ENCODE data around the gene P3H1. TPM values are rescaled to one million over a fixed set of nuclear protein-coding genes. Genes with fewer than 3 reads are reported as not detected.

P3H1 gene
- total and polyA plus RNA-seq, 4 donors, result 15.2 to 64.3 (median 46.1) TPM

- Histone ChIP-seq H3K27ac (ENCODE audit: low read depth in 1 of 2, low read length in 2 of 2) (no peak overlapping the region), H3K27me3 (ENCODE audit: control insufficient read depth in 1 of 2, insufficient read depth in 2 of 2, low read length in 1 of 2) (no peaks in the 10 kb centered on the region), H3K36me3 (ENCODE audit: control insufficient read depth in 1 of 2, insufficient read depth in 2 of 2, low read length in 1 of 2) (peaks cover 0 to 8% of the 10 kb centered on the region in 2 donors), H3K4me3 (ENCODE audit: low read length in 2 of 2) (no peak overlapping the region), H3K9me3 (ENCODE audit: control insufficient read depth, low read length) (no peaks in the 10 kb centered on the region), H3K4me1 (ENCODE audit: control insufficient read depth in 1 of 2, insufficient read depth in 2 of 2, low read length in 2 of 2) (no peaks in the 10 kb centered on the region)
- 81 to 83% methylated on average over 8 of the region's 8 CpGs for WGBS, 2 donors
- DNase-seq (no peak), ATAC-seq (ENCODE audit: low FRiP score) (no peak)
- intact Hi-C loops (cut with DNase I), result loop anchor here (5.0 to 10.0 kb wide), 3 partner anchors 171 to 401 kb away; no protein-coding TSS in a partner anchor
Observed at GRCh38 chr1:42745851-42746250, 21.0 kb downstream of the P3H1 start.

- peaks cover 0 to 8% of the 10 kb centered on the region in 2 donors for H3K36me3 ChIP-seq (ENCODE audit: control insufficient read depth in 1 of 2, insufficient read depth in 2 of 2, low read length in 1 of 2)
- intact Hi-C loops (cut with DNase I), result loop anchor here (10.0 kb wide), 2 partner anchors 169 to 399 kb away; no protein-coding TSS in a partner anchor
- ATAC-seq (ENCODE audit: low FRiP score) (no peak), DNase-seq (no peak)
- WGBS, 2 donors, result 91 to 93% methylated on average over 9 of the region's 9 CpGs
- H3K27me3 ChIP-seq (ENCODE audit: control insufficient read depth in 1 of 2, insufficient read depth in 2 of 2, low read length in 1 of 2), result no peaks in the 10 kb centered on the region
- no peaks in the 10 kb centered on the region for H3K9me3 ChIP-seq (ENCODE audit: control insufficient read depth, low read length)
- H3K27ac ChIP-seq (ENCODE audit: low read depth in 1 of 2, low read length in 2 of 2), result no peak overlapping the region
- no peak overlapping the region for H3K4me3 ChIP-seq (ENCODE audit: low read length in 2 of 2)
- H3K4me1 ChIP-seq (ENCODE audit: control insufficient read depth in 1 of 2, insufficient read depth in 2 of 2, low read length in 2 of 2), result no peaks in the 10 kb centered on the region
Observed at GRCh38 chr1:42744148-42744413, 22.7 kb downstream of the P3H1 start.

DNA sequence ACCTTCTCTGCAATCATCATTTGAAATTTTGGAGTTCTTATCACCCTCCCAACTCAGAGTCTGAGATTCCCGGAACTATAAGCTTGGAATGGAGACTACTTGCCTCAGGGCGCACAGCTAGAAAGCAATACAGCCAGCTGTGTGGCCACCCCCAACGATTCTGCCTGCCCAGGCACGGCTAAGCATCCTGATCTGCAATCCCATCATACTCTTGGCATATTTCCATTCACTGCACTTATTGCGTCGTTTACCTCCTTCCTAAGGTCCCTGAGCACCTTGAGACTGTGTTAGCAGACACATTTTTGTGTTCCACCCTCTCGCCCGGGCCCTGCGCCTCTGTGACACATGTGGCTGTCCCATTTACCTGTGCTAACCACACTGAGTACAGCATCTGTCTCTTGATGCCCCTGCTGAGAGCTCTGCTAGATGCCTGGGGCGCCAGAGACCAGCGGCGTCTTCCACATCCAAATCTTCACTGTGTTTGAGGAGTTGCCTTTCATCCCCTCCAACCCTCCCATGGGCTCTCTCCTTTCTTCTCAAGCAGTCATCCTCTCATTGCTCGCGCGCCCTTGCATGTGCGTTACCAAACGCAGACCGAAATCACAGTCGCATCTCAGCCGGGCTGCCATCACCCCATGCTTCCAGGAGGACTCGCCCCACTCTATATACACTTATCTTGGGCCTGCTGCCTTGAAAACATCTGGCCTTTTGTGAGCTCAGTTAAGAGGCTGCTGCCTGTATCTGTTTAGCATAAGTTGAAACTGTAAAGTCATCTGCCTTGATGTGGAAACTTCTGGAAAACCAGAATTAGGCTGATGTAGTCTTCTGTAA lies 23.3 kb downstream of the P3H1 start:
- no peak for ATAC-seq (ENCODE audit: low FRiP score)
- WGBS, 2 donors, result 75 to 79% methylated on average over 21 of the region's 21 CpGs
- peaks cover 0 to 7% of the 10 kb centered on the region in 2 donors for H3K36me3 ChIP-seq (ENCODE audit: control insufficient read depth in 1 of 2, insufficient read depth in 2 of 2, low read length in 1 of 2)
- no peaks in the 10 kb centered on the region for H3K27me3 ChIP-seq (ENCODE audit: control insufficient read depth in 1 of 2, insufficient read depth in 2 of 2, low read length in 1 of 2)
- H3K4me3 ChIP-seq (ENCODE audit: low read length in 2 of 2), result no peak overlapping the region
- H3K4me1 ChIP-seq (ENCODE audit: control insufficient read depth in 1 of 2, insufficient read depth in 2 of 2, low read length in 2 of 2), result no peaks in the 10 kb centered on the region
- H3K9me3 ChIP-seq (ENCODE audit: control insufficient read depth, low read length), result no peaks in the 10 kb centered on the region
- no peak overlapping the region for H3K27ac ChIP-seq (ENCODE audit: low read depth in 1 of 2, low read length in 2 of 2)
- no peak for DNase-seq
- intact Hi-C loops (cut with DNase I), result loop anchor here (10.0 kb wide), 2 partner anchors 169 to 399 kb away; no protein-coding TSS in a partner anchor

- DNase-seq, result no peak
- ATAC-seq (ENCODE audit: low FRiP score), result no peak
- H3K9me3 ChIP-seq (ENCODE audit: control insufficient read depth, low read length), result no peaks in the 10 kb centered on the region
- intact Hi-C loops (cut with DNase I), result loop anchor here (10.0 kb wide), 2 partner anchors 168 to 398 kb away; no protein-coding TSS in a partner anchor
- H3K27ac ChIP-seq (ENCODE audit: low read depth in 1 of 2, low read length in 2 of 2), result no peak overlapping the region
- peaks cover 0 to 4% of the 10 kb centered on the region in 2 donors for H3K36me3 ChIP-seq (ENCODE audit: control insufficient read depth in 1 of 2, insufficient read depth in 2 of 2, low read length in 1 of 2)
- WGBS, 2 donors, result 85 to 88% methylated on average over 9 of the region's 9 CpGs
- H3K27me3 ChIP-seq (ENCODE audit: control insufficient read depth in 1 of 2, insufficient read depth in 2 of 2, low read length in 1 of 2), result no peaks in the 10 kb centered on the region
- no peak overlapping the region for H3K4me3 ChIP-seq (ENCODE audit: low read length in 2 of 2)
- no peaks in the 10 kb centered on the region for H3K4me1 ChIP-seq (ENCODE audit: control insufficient read depth in 1 of 2, insufficient read depth in 2 of 2, low read length in 2 of 2)
Observed at GRCh38 chr1:42742617-42743316, 24.1 kb downstream of the P3H1 start.

DNA sequence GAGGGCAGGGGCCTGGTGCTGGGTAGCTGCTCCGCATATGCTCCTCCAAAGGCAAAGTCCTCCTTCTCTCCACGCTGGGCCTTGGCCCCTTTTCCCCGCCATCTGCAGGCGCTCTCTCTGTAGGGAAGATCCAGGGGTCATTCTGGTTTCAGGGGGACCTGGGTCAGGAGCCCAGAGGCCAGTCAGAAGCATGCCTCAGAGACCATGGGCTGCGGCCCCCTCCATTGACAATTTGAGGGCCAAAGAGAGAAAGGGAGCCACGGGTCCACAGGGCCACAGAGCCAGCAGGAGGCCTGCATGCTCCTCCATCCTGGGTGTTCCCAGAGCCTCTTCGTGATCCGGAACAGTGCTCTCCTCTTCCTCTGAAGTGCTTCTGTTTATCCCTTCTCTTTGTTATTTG lies 24.7 kb downstream of the P3H1 start:
- no peak for ATAC-seq (ENCODE audit: low FRiP score)
- Histone ChIP-seq H3K27ac (ENCODE audit: low read depth in 1 of 2, low read length in 2 of 2) (no peak overlapping the region), H3K27me3 (ENCODE audit: control insufficient read depth in 1 of 2, insufficient read depth in 2 of 2, low read length in 1 of 2) (no peaks in the 10 kb centered on the region), H3K9me3 (ENCODE audit: control insufficient read depth, low read length) (no peaks in the 10 kb centered on the region), H3K4me1 (ENCODE audit: control insufficient read depth in 1 of 2, insufficient read depth in 2 of 2, low read length in 2 of 2) (no peaks in the 10 kb centered on the region), H3K36me3 (ENCODE audit: control insufficient read depth in 1 of 2, insufficient read depth in 2 of 2, low read length in 1 of 2) (peaks cover 0 to 4% of the 10 kb centered on the region in 2 donors), H3K4me3 (ENCODE audit: low read length in 2 of 2) (no peak overlapping the region)
- WGBS, 2 donors, result 86 to 92% methylated on average over 8 of the region's 8 CpGs
- no peak for DNase-seq
- intact Hi-C loops (cut with DNase I), result loop anchor here (10.0 kb wide), 2 partner anchors 167 to 397 kb away; no protein-coding TSS in a partner anchor

DNA sequence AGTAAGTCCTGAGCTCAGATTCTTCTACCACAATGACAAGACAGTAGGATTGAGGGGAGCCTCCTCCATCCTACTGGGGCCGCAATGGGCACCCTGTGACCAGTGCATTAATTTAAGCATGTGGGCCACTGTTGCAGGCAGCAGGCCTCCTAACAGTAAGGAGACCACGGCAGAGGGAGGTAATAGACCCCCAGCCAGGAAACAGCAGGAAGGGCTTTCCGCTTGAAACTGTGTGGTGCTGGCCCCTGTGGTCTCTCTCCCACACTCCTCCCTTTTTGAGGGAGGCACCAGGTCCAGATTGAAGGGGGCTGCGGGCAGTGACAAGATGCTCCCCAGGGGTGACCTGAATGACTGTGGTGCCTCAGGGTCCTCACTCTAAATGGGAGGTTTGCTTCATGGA lies 25.1 kb downstream of the P3H1 start:
- no peaks in the 10 kb centered on the region for H3K27me3 ChIP-seq (ENCODE audit: control insufficient read depth in 1 of 2, insufficient read depth in 2 of 2, low read length in 1 of 2)
- H3K4me3 ChIP-seq (ENCODE audit: low read length in 2 of 2), result no peak overlapping the region
- intact Hi-C loops (cut with DNase I), result loop anchor here (10.0 kb wide), 2 partner anchors 167 to 397 kb away; no protein-coding TSS in a partner anchor
- WGBS, 2 donors, result 84 to 93% methylated on average over 4 of the region's 4 CpGs
- no peaks in the 10 kb centered on the region for H3K4me1 ChIP-seq (ENCODE audit: control insufficient read depth in 1 of 2, insufficient read depth in 2 of 2, low read length in 2 of 2)
- H3K36me3 ChIP-seq (ENCODE audit: control insufficient read depth in 1 of 2, insufficient read depth in 2 of 2, low read length in 1 of 2), result peaks cover 0 to 4% of the 10 kb centered on the region in 2 donors
- no peak for DNase-seq
- no peaks in the 10 kb centered on the region for H3K9me3 ChIP-seq (ENCODE audit: control insufficient read depth, low read length)
- ATAC-seq (ENCODE audit: low FRiP score), result no peak
- H3K27ac ChIP-seq (ENCODE audit: low read depth in 1 of 2, low read length in 2 of 2), result no peak overlapping the region

DNA sequence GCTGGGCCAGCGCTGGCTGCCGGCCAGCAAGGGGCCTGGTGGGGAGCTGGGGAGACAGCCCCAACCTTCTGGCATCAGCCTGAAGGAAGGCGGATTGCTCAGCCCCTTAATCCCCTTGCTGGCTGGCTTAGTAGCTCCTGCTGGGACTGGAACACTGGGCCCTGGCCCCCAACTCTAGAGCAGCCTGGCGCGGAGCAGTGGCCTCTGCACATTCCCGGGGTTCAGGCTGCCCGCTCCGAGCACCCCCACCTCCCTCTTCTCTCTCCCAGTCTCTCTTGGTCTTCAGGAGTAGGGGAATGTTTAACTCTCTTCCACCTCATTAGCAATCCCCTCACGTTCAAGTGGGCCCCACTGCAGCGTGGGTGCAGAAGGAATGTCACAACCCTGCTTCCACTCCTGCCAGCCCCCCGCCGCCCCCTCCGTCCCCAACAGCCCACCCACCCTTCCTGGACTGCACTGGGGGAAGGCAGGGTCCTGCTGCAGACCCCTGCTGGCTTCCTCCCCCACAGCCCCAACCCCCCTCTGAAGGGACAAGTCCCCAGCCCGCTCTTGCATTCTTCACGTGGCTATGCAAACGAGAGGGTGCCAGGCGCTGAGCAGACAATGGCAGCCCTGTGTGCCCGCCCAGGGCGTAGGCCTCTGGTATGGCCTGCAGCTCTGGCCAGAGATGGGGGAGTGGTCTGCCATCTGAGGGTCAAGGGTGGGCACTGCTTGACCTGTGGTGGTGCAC lies 25.8 kb downstream of the P3H1 start:
- Histone ChIP-seq H3K4me1 (ENCODE audit: control insufficient read depth in 1 of 2, insufficient read depth in 2 of 2, low read length in 2 of 2) (no peaks in the 10 kb centered on the region), H3K4me3 (ENCODE audit: low read length in 2 of 2) (no peak overlapping the region), H3K9me3 (ENCODE audit: control insufficient read depth, low read length) (no peaks in the 10 kb centered on the region), H3K36me3 (ENCODE audit: control insufficient read depth in 1 of 2, insufficient read depth in 2 of 2, low read length in 1 of 2) (peaks cover 0 to 2% of the 10 kb centered on the region in 2 donors), H3K27me3 (ENCODE audit: control insufficient read depth in 1 of 2, insufficient read depth in 2 of 2, low read length in 1 of 2) (no peaks in the 10 kb centered on the region), H3K27ac (ENCODE audit: low read depth in 1 of 2, low read length in 2 of 2) (no peak overlapping the region)
- DNase-seq (no peak), ATAC-seq (ENCODE audit: low FRiP score) (no peak)
- WGBS, 2 donors, result 79 to 80% methylated on average over 19 of the region's 19 CpGs
- intact Hi-C loops (cut with DNase I), result loop anchor here (10.0 kb wide), 2 partner anchors 166 to 396 kb away; no protein-coding TSS in a partner anchor

All from aorta (tissue), 5 donors.